Left ventricle myocardium inferior (tissue), 1 donor: ENCODE data around the gene PHLPP1. TPM values are rescaled to one million over a fixed set of nuclear protein-coding genes. Genes with fewer than 3 reads are reported as not detected.

Experiments used
- DNase-seq: peaks from one replicate; pipeline ENCODE4 v3.0.0-alpha.2; 2020
- H3K27ac ChIP-seq: fragments of 200-600 bp; replicated peaks from 2 replicates; pipeline ENCODE4 v1.8.0; 2021
- H3K27me3 ChIP-seq: fragments of 200-600 bp; 2 replicates; pipeline ENCODE4 v1.8.0; 2021; ENCODE audit warnings: low read depth
- H3K36me3 ChIP-seq: fragments of 200-600 bp; 2 replicates; pipeline ENCODE4 v1.8.0; 2021
- H3K4me1 ChIP-seq: fragments of 200-600 bp; 2 replicates; pipeline ENCODE4 v1.8.0; 2021
- H3K4me3 ChIP-seq: fragments of 200-600 bp; 2 replicates; pipeline ENCODE4 v1.8.0; 2021; ENCODE audit warnings: mild to moderate bottlenecking, moderate library complexity
- H3K9me3 ChIP-seq: fragments of 200-600 bp; replicated peaks from 2 replicates; pipeline ENCODE4 v1.8.0; 2021
- CTCF ChIP-seq: fragments of 200-600 bp; IDR thresholded peaks from 2 replicates; pipeline ENCODE4 v1.8.0; 2021; ENCODE audit warnings: antibody characterized with exemption, mild to moderate bottlenecking, borderline replicate concordance
- intact Hi-C: fragments of 100-400 bp; cut with micrococcal nuclease; formaldehyde crosslinking; loops from one replicate; pipeline ENCODE4 v1.11.0; 2022
- total RNA-seq: library from RNA; stranded (reverse); fragmentation: NEBNext Ultra II Directional; extraction: Animal tissue kit (Norgen Biotek cat#: 25700); gene quantifications from one replicate; pipeline ENCODE4 v1.2.1, GENCODE V29; 2021
- donor health status: DM: no; HTN: yes; CAD: no; lungs with severe emphysema.

Gene PHLPP1
- total RNA-seq, 1 donor from 2014 or later = 5.9 TPM

- intact Hi-C loops = no loop called here
- Histone ChIP-seq H3K9me3 (no peaks in the 10 kb centered on the region), H3K27ac (no peak overlapping the region), H3K27me3 (no peaks in the 10 kb centered on the region), H3K4me3 (no peak overlapping the region), H3K4me1 (peaks cover 10% of the 10 kb centered on the region), H3K36me3 (no peaks in the 10 kb centered on the region)
- no peak for DNase-seq
- no peak for TF ChIP-seq CTCF
Observed at GRCh38 chr18:63002305-63002704, 287.0 kb downstream of the PHLPP1 start.

- Histone ChIP-seq H3K9me3 (no peaks in the 10 kb centered on the region), H3K4me1 (peaks cover 10% of the 10 kb centered on the region), H3K4me3 (no peak overlapping the region), H3K36me3 (no peaks in the 10 kb centered on the region), H3K27me3 (no peaks in the 10 kb centered on the region), H3K27ac (no peak overlapping the region)
- intact Hi-C loops = no loop called here
- TF ChIP-seq CTCF = no peak
- DNase-seq = no peak
Observed at GRCh38 chr18:63002803-63003445, 287.6 kb downstream of the PHLPP1 start.

- intact Hi-C loops = no loop called here
- H3K27ac ChIP-seq = no peak overlapping the region
- DNase-seq = no peak
- H3K27me3 ChIP-seq = no peaks in the 10 kb centered on the region
- peaks cover 10% of the 10 kb centered on the region for H3K4me1 ChIP-seq
- H3K9me3 ChIP-seq = no peaks in the 10 kb centered on the region
- TF ChIP-seq CTCF = no peak
- H3K36me3 ChIP-seq = no peaks in the 10 kb centered on the region
- H3K4me3 ChIP-seq = no peak overlapping the region
Observed at GRCh38 chr18:63003899-63004298, 288.6 kb downstream of the PHLPP1 start.

GRCh38 chr18:63004466-63005089 lies 289.2 kb downstream of the PHLPP1 start:
- Histone ChIP-seq H3K9me3 (no peaks in the 10 kb centered on the region), H3K4me3 (no peak overlapping the region), H3K4me1 (peaks cover 3% of the 10 kb centered on the region), H3K27ac (no peak overlapping the region), H3K27me3 (no peaks in the 10 kb centered on the region), H3K36me3 (no peaks in the 10 kb centered on the region)
- intact Hi-C loops = no loop called here
- DNase-seq = no peak
- no peak for TF ChIP-seq CTCF

GRCh38 chr18:63005306-63005705 lies 290.0 kb downstream of the PHLPP1 start:
- Histone ChIP-seq H3K27ac (no peak overlapping the region), H3K36me3 (no peaks in the 10 kb centered on the region), H3K4me1 (no peaks in the 10 kb centered on the region), H3K4me3 (no peak overlapping the region), H3K27me3 (no peaks in the 10 kb centered on the region), H3K9me3 (no peaks in the 10 kb centered on the region)
- TF ChIP-seq CTCF = no peak
- intact Hi-C loops = no loop called here
- no peak for DNase-seq
